Uterus (tissue), 2 donors: ENCODE measurements around the gene MS4A18.

Experiments used
- CTCF ChIP-seq, 4 experiments: fragments of 200-600 bp in 2 of 4; fragments of 450-650 bp in 2 of 4; sonication (generic) in 2 of 4; IDR thresholded peaks; one replicate each; pipeline ENCODE4 v1.5.1; 2016 to 2019; ENCODE audit warnings: antibody characterized with exemption in 4 of 4, mild to moderate bottlenecking in 2 of 4, moderate library complexity in 1 of 4
- POLR2A ChIP-seq, 2 donors: fragments of 450-650 bp; IDR thresholded peaks; one replicate each; pipeline ENCODE4 v1.6.1; 2016; ENCODE audit warnings: antibody characterized with exemption in 2 of 2, mild to moderate bottlenecking in 1 of 2, moderate library complexity in 1 of 2

GRCh38 chr11:60769811-60770210, 45.3 kb downstream of the MS4A18 start:
- TF ChIP-seq POLR2A (IDR thresholded peaks at IDR 0.05): no peak
- no peak for TF ChIP-seq CTCF (IDR thresholded peaks at IDR 0.05)
